GM12878 (cell line): ENCODE measurements around the gene HADHA. TPM values are rescaled to one million over a fixed set of nuclear protein-coding genes. Genes with fewer than 3 reads are reported as not detected.

Source experiments
- ATAC-seq: fragments of 200-7000 bp; cut with Tn5 transposase; 3 replicates; pipeline ENCODE4 v1.9.1; 2020; ENCODE audit warnings: mild to moderate bottlenecking, moderate library complexity
- BruUV-seq: library from RNA; stranded (reverse); fragments of 400-500 nt; replicated peaks from 2 replicates; lab custom pipeline; 2021; lab: Mats Ljungman, UMichigan
- CTCF ChIA-PET: fragments of 300-600 bp; sonication (Branson Sonifier 250); formaldehyde crosslinking; extraction: SDS; loops from one replicate; lab custom pipeline; 2021; ENCODE audit warnings: inconsistent platforms; lab: Yijun Ruan, JAX
- POLR2A ChIA-PET: fragments of 350-600 bp; formaldehyde crosslinking; extraction: SDS; loops from one replicate; lab custom pipeline; 2021; ENCODE audit warnings: inconsistent platforms; lab: Charles Lee
- RAD21 ChIA-PET: fragments of 300-600 bp; sonication (Branson Sonifier 250); formaldehyde crosslinking; loops from one replicate; lab custom pipeline; 2023; ENCODE audit warnings: antibody characterized with exemption; ENCODE audit not compliant: unreplicated experiment; lab: Charles Lee
- SMC1A ChIA-PET: fragments of 300-600 bp; sonication (Branson Sonifier 250); formaldehyde crosslinking; loops from one replicate; lab custom pipeline; 2023; ENCODE audit not compliant: unreplicated experiment, uncharacterized antibody; lab: Charles Lee
- DNase-seq: peaks from one replicate; pipeline ENCODE4 v3.0.0-alpha.2; 2011; ENCODE audit warnings: low read depth, low spot score
- FAIRE-seq: peaks from 3 replicates; lab custom pipeline; 2011; peaks lifted over from hg19 to GRCh38; lab: Jason Lieb, UNC
- H2AFZ ChIP-seq: 2 replicates; pipeline ENCODE4 v1.6.0; 2011; ENCODE audit warnings: low read depth, low read length, control low read depth; ENCODE audit not compliant: control insufficient read depth
- H3K27ac ChIP-seq: 2 replicates; pipeline ENCODE4 v1.5.1; 2011; ENCODE audit warnings: control low read depth; ENCODE audit not compliant: control insufficient read depth, insufficient read depth
- H3K27me3 ChIP-seq, 2 experiments: replicated peaks in 1 of 2; 2 replicates each; pipeline versions ENCODE4 v1.6.0 to v1.6.1; 2011; ENCODE audit warnings: low read length in 1 of 2; ENCODE audit not compliant: control insufficient read depth in 2 of 2, insufficient read depth in 2 of 2
- H3K36me3 ChIP-seq, 2 experiments: 2 replicates each; pipeline ENCODE4 v1.5.1; 2011; ENCODE audit warnings: low read length in 1 of 2; ENCODE audit not compliant: control insufficient read depth in 2 of 2, insufficient read depth in 2 of 2
- H3K4me1 ChIP-seq: 2 replicates; pipeline ENCODE4 v1.6.1; 2011; ENCODE audit warnings: mild to moderate bottlenecking, low read length, moderate library complexity, mixed read lengths; ENCODE audit not compliant: control insufficient read depth, insufficient read depth
- H3K4me2 ChIP-seq: 2 replicates; pipeline ENCODE4 v1.6.0; 2011; ENCODE audit warnings: control low read depth; ENCODE audit not compliant: control insufficient read depth, insufficient read depth
- H3K4me3 ChIP-seq: fragments of 200-600 bp; sonication (generic); 2 replicates; pipeline ENCODE4 v1.5.1; 2016
- H3K79me2 ChIP-seq: 2 replicates; pipeline ENCODE4 v1.6.0; 2011; ENCODE audit warnings: low read length; ENCODE audit not compliant: control insufficient read depth, insufficient read depth
- H3K9ac ChIP-seq: 2 replicates; pipeline ENCODE4 v1.8.0; 2011; ENCODE audit warnings: low read length, control low read depth, mixed read lengths; ENCODE audit not compliant: control insufficient read depth, insufficient read depth
- H3K9me3 ChIP-seq: replicated peaks from 3 replicates; pipeline ENCODE4 v1.5.1; 2011; ENCODE audit warnings: mild to moderate bottlenecking, low read length; ENCODE audit not compliant: control insufficient read depth, insufficient read depth
- H4K20me1 ChIP-seq: 2 replicates; pipeline ENCODE4 v1.6.0; 2011; ENCODE audit not compliant: control insufficient read depth, insufficient read depth
- ATF7 ChIP-seq: fragments of 450-650 bp; IDR thresholded peaks from 2 replicates; pipeline ENCODE4 v1.6.1; 2016; ENCODE audit warnings: low read depth, mild to moderate bottlenecking
- CBFB ChIP-seq: IDR thresholded peaks from 2 replicates; pipeline ENCODE4 v1.6.1; 2016; ENCODE audit warnings: antibody characterized with exemption, low read depth
- CBX3 ChIP-seq: fragments of 200-600 bp; sonication (generic); IDR thresholded peaks from 2 replicates; pipeline ENCODE4 v1.6.1; 2016; ENCODE audit warnings: low read depth, borderline replicate concordance
- ETV6 ChIP-seq, 2 experiments: fragments of 450-650 bp in 1 of 2; IDR thresholded peaks in 1 of 2; conservative IDR thresholded peaks in 1 of 2; 2 replicates each; pipeline ENCODE4 v1.6.1; 2014; ENCODE audit warnings: antibody characterized with exemption in 1 of 2, borderline replicate concordance in 1 of 2, low read depth in 1 of 2, mild to moderate bottlenecking in 1 of 2, moderate library complexity in 1 of 2
- EZH2 ChIP-seq: IDR thresholded peaks from 2 replicates; pipeline ENCODE4 v1.6.1; 2012; ENCODE audit warnings: low read depth, mild to moderate bottlenecking, control low read depth, inconsistent platforms, low read length, borderline replicate concordance; ENCODE audit not compliant: control insufficient read depth
- IKZF1 ChIP-seq: fragments of 450-650 bp; conservative IDR thresholded peaks from 2 replicates; pipeline ENCODE4 v1.6.1; 2017; ENCODE audit warnings: antibody characterized with exemption, mild to moderate bottlenecking
- MEF2B ChIP-seq: fragments of 450-650 bp; IDR thresholded peaks from 2 replicates; pipeline ENCODE4 v1.6.1; 2018; ENCODE audit warnings: mild to moderate bottlenecking, moderate library complexity; ENCODE audit not compliant: partially characterized antibody, poor library complexity, severe bottlenecking
- NFYB ChIP-seq: IDR thresholded peaks from 2 replicates; pipeline ENCODE4 v1.6.1; 2011; ENCODE audit warnings: low read depth, mild to moderate bottlenecking, low read length, improper control_type of control experiment, moderate library complexity; ENCODE audit not compliant: insufficient read depth
- RCOR1 ChIP-seq: conservative IDR thresholded peaks from 2 replicates; pipeline ENCODE4 v1.6.1; 2012; ENCODE audit warnings: low read depth, low read length, improper control_type of control experiment
- SIX5 ChIP-seq: IDR thresholded peaks from 2 replicates; pipeline ENCODE4 v1.6.1; 2011; ENCODE audit warnings: mild to moderate bottlenecking, low read depth, low read length, moderate library complexity; ENCODE audit not compliant: severe bottlenecking
- SREBF2 ChIP-seq: IDR thresholded peaks from 2 replicates; pipeline ENCODE4 v1.6.1; 2012; ENCODE audit warnings: mild to moderate bottlenecking, low read length
- SUZ12 ChIP-seq: fragments of 200-600 bp; sonication (generic); IDR thresholded peaks from one replicate; pipeline ENCODE4 v1.6.1; 2018; ENCODE audit warnings: antibody characterized with exemption, mild to moderate bottlenecking; ENCODE audit not compliant: unreplicated experiment
- WRNIP1 ChIP-seq: IDR thresholded peaks from 2 replicates; pipeline ENCODE4 v1.6.1; 2011; ENCODE audit warnings: low read depth, low read length, improper control_type of control experiment, borderline replicate concordance
- ZNF622 ChIP-seq: fragments of 450-650 bp; IDR thresholded peaks from 2 replicates; pipeline ENCODE4 v1.6.1; 2017; ENCODE audit warnings: mild to moderate bottlenecking, inconsistent platforms
- ZZZ3 ChIP-seq: IDR thresholded peaks from 2 replicates; pipeline ENCODE4 v1.6.1; 2011; ENCODE audit warnings: low read depth; ENCODE audit not compliant: control insufficient read depth, insufficient read length
- WGBS: methylation state at CpG from one replicate; pipeline ENCODE4 v1.1.6; 2016; ENCODE audit warnings: low lambda C conversion rate; ENCODE audit not compliant: insufficient replicate concordance, insufficient coverage; ENCODE audit errors: missing lambda C conversion rate; 5-methylcytosine and 5-hydroxymethylcytosine counted together
- in situ Hi-C: fragments of 300-500 bp; cut with MboI; formaldehyde crosslinking; loops from 9 replicates; pipeline ENCODE4 v1.14.3; 2018; ENCODE audit warnings: mixed read lengths
- intact Hi-C: fragments of 100-400 bp; cut with micrococcal nuclease; formaldehyde crosslinking; loops from one replicate; pipeline ENCODE4 v1.14.2; 2022; ENCODE audit not compliant: unreplicated experiment
- polyA plus RNA-seq, 11 experiments: library from polyadenylated mRNA; depleted of rRNA in 4 of 11; unstranded in 6 of 11; stranded (reverse) in 5 of 11; fragments of >200 nt; fragmentation: Nextera tagmentation in 4 of 11; fragmentation: Illumina TruSeq in 1 of 11; extraction: Ambion mirVana in 4 of 11; extraction: Trizol in 1 of 11; gene quantifications; 1 replicate in 1 of 11; 2 replicates in 10 of 11; pipeline versions ENCODE4 v1.2.1 to v1.2.3, GENCODE V29; 2011 to 2016; ENCODE audit warnings: inconsistent platforms in 2 of 11, missing spikeins in 2 of 11, low read depth in 1 of 11
- total RNA-seq, 4 experiments: library from RNA; depleted of rRNA in 3 of 4; stranded (reverse); fragments of >200 nt in 3 of 4; fragmentation: Illumina TruSeq in 1 of 4; extraction: Trizol in 1 of 4; gene quantifications; 2 replicates each; pipeline versions ENCODE4 v1.2.1 to v1.2.3, GENCODE V29; 2013 to 2021
- TF ChIP-seq, protein P1 (sequence below): fragments of 450-650 bp; IDR thresholded peaks from 2 replicates; pipeline ENCODE4 v1.6.1; 2017; ENCODE audit warnings: mild to moderate bottlenecking, moderate library complexity
- TF ChIP-seq, protein P2 (sequence below): fragments of 450-650 bp; IDR thresholded peaks from 2 replicates; pipeline ENCODE4 v1.6.1; 2017; ENCODE audit warnings: mild to moderate bottlenecking, low read depth, inconsistent platforms; ENCODE audit not compliant: poor library complexity, severe bottlenecking
- TF ChIP-seq, protein P3 (sequence below): IDR thresholded peaks from 2 replicates; pipeline ENCODE4 v1.6.1; 2011; ENCODE audit warnings: mild to moderate bottlenecking, low read depth, low read length, moderate library complexity; ENCODE audit not compliant: insufficient replicate concordance

The HADHA gene
- total and polyA plus RNA-seq, 10 of the 15 experiments (the other 5 are each of a cell fraction or from before 2014, with no cell fraction given): 109 to 207 (median 165) TPM

DNA sequence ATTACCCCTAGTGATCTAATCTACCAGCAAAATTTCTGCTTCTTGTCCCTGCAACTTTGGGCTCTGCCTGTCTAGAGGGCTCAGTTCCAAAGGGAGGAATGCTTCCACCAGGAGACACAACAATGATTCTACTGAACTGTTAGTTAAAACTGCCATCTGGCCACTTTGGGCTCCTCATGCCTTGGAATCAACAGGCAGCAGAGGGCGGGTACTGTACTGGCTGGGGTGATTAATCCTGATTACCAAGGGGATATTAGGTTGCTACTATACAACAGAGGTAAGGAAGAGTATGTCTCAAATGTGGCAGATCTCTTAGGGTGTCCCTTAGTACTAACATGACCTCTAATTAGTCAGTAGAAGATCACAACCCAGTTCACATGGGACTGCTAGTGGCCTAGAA lies 21.4 kb downstream of the HADHA start:
- Histone ChIP-seq H3K27me3 (no peaks in the 10 kb centered on the region), H2AFZ (no peak overlapping the region), H3K4me1 (no peaks in the 10 kb centered on the region), H3K79me2 (no peaks in the 10 kb centered on the region), H3K9me3 (peaks cover 2% of the 10 kb centered on the region; the same call in 2 of the 3 replicates), H3K4me2 (no peak overlapping the region), H3K27ac (no peak overlapping the region), H3K9ac (no peak overlapping the region), H3K36me3 (peaks cover 0 to 15% of the 10 kb centered on the region in 2 experiments; a peak in 3 of 4 replicates), H4K20me1 (no peaks in the 10 kb centered on the region), H3K4me3 (no peak overlapping the region)
- DNase-seq (no peak), ATAC-seq (no peak), FAIRE-seq (no peak)
- WGBS: 96% methylated on average over 1 of the region's 1 CpG
- intact Hi-C loops: no loop called here
- ChIA-PET POLR2A (no interaction called here), RAD21 (no interaction called here), SMC1A (interaction anchor here (0.6 kb wide), 1 partner anchor 1637 kb away, joined by 3 read pairs; no protein-coding TSS in a partner anchor), CTCF (no interaction called here)
- in situ Hi-C loops: no loop called here
- no TSS peak for BruUV-seq
- no peak for TF ChIP-seq NFYB
- no peak for TF ChIP-seq WRNIP1
- TF ChIP-seq ETV6 (conservative IDR thresholded peaks at IDR 0.05 in 1 of 2, IDR thresholded peaks at IDR 0.05 in 1 of 2; ENCODE audit: borderline replicate concordance in 1 of 2, low read depth in 1 of 2): no peak
- TF ChIP-seq, protein P1, sequence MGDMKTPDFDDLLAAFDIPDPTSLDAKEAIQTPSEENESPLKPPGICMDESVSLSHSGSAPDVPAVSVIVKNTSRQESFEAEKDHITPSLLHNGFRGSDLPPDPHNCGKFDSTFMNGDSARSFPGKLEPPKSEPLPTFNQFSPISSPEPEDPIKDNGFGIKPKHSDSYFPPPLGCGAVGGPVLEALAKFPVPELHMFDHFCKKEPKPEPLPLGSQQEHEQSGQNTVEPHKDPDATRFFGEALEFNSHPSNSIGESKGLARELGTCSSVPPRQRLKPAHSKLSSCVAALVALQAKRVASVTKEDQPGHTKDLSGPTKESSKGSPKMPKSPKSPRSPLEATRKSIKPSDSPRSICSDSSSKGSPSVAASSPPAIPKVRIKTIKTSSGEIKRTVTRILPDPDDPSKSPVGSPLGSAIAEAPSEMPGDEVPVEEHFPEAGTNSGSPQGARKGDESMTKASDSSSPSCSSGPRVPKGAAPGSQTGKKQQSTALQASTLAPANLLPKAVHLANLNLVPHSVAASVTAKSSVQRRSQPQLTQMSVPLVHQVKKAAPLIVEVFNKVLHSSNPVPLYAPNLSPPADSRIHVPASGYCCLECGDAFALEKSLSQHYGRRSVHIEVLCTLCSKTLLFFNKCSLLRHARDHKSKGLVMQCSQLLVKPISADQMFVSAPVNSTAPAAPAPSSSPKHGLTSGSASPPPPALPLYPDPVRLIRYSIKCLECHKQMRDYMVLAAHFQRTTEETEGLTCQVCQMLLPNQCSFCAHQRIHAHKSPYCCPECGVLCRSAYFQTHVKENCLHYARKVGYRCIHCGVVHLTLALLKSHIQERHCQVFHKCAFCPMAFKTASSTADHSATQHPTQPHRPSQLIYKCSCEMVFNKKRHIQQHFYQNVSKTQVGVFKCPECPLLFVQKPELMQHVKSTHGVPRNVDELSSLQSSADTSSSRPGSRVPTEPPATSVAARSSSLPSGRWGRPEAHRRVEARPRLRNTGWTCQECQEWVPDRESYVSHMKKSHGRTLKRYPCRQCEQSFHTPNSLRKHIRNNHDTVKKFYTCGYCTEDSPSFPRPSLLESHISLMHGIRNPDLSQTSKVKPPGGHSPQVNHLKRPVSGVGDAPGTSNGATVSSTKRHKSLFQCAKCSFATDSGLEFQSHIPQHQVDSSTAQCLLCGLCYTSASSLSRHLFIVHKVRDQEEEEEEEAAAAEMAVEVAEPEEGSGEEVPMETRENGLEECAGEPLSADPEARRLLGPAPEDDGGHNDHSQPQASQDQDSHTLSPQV: no peak
- no peak for TF ChIP-seq ATF7
- no peak for TF ChIP-seq RCOR1
- no peak for TF ChIP-seq ZNF622
- TF ChIP-seq CBX3: no peak
- TF ChIP-seq, protein P2, sequence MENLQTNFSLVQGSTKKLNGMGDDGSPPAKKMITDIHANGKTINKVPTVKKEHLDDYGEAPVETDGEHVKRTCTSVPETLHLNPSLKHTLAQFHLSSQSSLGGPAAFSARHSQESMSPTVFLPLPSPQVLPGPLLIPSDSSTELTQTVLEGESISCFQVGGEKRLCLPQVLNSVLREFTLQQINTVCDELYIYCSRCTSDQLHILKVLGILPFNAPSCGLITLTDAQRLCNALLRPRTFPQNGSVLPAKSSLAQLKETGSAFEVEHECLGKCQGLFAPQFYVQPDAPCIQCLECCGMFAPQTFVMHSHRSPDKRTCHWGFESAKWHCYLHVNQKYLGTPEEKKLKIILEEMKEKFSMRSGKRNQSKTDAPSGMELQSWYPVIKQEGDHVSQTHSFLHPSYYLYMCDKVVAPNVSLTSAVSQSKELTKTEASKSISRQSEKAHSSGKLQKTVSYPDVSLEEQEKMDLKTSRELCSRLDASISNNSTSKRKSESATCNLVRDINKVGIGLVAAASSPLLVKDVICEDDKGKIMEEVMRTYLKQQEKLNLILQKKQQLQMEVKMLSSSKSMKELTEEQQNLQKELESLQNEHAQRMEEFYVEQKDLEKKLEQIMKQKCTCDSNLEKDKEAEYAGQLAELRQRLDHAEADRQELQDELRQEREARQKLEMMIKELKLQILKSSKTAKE: no peak
- TF ChIP-seq ZZZ3: no peak
- no peak for TF ChIP-seq SUZ12
- TF ChIP-seq SIX5: no peak
- TF ChIP-seq MEF2B: no peak
- TF ChIP-seq, protein P3, sequence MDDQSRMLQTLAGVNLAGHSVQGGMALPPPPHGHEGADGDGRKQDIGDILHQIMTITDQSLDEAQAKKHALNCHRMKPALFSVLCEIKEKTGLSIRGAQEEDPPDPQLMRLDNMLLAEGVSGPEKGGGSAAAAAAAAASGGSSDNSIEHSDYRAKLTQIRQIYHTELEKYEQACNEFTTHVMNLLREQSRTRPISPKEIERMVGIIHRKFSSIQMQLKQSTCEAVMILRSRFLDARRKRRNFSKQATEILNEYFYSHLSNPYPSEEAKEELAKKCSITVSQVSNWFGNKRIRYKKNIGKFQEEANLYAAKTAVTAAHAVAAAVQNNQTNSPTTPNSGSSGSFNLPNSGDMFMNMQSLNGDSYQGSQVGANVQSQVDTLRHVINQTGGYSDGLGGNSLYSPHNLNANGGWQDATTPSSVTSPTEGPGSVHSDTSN: no peak
- TF ChIP-seq CBFB: no peak
- no peak for TF ChIP-seq SREBF2
- TF ChIP-seq EZH2: no peak
- TF ChIP-seq IKZF1: no peak
